Measurements from ENCODE around the gene PRMT2. TPM values are rescaled to one million over a fixed set of nuclear protein-coding genes. Genes with fewer than 3 reads are reported as not detected.

The PRMT2 gene
- total RNA-seq, 1 donor from 2014 or later: 75.4 TPM

DNA sequence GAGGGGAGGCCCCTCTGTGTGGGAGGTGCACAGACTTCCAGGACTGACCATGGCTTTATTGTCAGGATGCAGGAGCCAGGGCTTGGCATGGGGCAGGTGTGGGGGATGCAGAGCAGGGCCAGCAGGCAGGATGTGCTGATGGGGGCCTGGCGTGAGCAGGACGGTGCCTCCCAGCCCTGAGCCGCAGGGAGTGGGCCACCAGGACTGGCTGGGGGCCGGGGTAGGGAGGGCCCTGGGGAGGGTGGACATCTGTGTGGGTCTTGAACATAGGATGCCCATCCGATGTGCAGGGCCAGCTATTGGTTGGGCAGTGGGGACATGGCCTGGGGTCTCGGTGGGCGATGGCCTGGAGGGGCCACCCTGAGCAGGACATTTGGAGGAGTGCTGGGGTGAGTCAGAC, 15.6 kb downstream of the PRMT2 start:
- Histone ChIP-seq H4K20me1 (ENCODE audit: low read depth) (no peaks in the 10 kb centered on the region), H3K4me3 (no peak overlapping the region), H3K27me3 (no peaks in the 10 kb centered on the region), H3K9ac (no peak overlapping the region), H3K36me3 (peaks cover 31% of the 10 kb centered on the region), H3K27ac (no peak overlapping the region), H3K4me1 (no peaks in the 10 kb centered on the region), H3K4me2 (no peak overlapping the region), H3K79me2 (ENCODE audit: low read depth) (no peaks in the 10 kb centered on the region), H2AFZ (replicated peaks) (no peak overlapping the region), H3F3A (ENCODE audit: low read depth) (no peaks in the 10 kb centered on the region), H3K9me3 (ENCODE audit: low read depth) (no peaks in the 10 kb centered on the region)
- Mint-ChIP-seq H3K27ac (no peak overlapping the region), H3K4me1 (no peaks in the 10 kb centered on the region), H3K9me3 (peaks cover 23% of the 10 kb centered on the region), H3K4me3 (no peak overlapping the region), H3K36me3 (peaks cover 86% of the 10 kb centered on the region), H3K27me3 (ENCODE audit: insufficient read depth, low read depth) (no peaks in the 10 kb centered on the region)
- DNase-seq (ENCODE audit: low spot score): no peak
- TF ChIP-seq, protein P1, sequence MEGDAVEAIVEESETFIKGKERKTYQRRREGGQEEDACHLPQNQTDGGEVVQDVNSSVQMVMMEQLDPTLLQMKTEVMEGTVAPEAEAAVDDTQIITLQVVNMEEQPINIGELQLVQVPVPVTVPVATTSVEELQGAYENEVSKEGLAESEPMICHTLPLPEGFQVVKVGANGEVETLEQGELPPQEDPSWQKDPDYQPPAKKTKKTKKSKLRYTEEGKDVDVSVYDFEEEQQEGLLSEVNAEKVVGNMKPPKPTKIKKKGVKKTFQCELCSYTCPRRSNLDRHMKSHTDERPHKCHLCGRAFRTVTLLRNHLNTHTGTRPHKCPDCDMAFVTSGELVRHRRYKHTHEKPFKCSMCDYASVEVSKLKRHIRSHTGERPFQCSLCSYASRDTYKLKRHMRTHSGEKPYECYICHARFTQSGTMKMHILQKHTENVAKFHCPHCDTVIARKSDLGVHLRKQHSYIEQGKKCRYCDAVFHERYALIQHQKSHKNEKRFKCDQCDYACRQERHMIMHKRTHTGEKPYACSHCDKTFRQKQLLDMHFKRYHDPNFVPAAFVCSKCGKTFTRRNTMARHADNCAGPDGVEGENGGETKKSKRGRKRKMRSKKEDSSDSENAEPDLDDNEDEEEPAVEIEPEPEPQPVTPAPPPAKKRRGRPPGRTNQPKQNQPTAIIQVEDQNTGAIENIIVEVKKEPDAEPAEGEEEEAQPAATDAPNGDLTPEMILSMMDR (IDR thresholded peaks at IDR 0.05): no peak
- TF ChIP-seq EZH2 (IDR thresholded peaks at IDR 0.05) (no peak), EZH2phosphoT487 (IDR thresholded peaks at IDR 0.05) (no peak)

DNA sequence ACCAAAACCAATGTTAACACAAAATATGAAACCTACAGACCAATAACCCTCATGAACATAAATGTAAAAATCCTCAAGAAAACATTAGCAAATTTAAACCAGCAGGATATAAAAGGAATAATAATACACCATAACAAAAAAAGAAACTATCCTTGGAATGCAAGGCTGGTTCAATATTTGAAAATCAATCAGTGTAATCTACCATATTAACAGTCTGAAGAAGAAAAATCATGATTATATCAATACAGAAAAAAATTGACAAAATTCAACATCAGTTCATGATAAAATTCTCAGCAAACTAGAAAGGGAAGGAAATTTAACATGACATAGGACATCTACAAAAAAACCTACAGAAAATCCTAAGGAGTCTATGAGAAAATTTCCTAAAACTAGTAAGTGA, 19.8 kb downstream of the PRMT2 start:
- Mint-ChIP-seq H3K9me3 (peaks cover 31% of the 10 kb centered on the region), H3K27me3 (ENCODE audit: insufficient read depth, low read depth) (peaks cover 3% of the 10 kb centered on the region), H3K27ac (no peak overlapping the region), H3K36me3 (peaks cover 86% of the 10 kb centered on the region), H3K4me1 (no peaks in the 10 kb centered on the region), H3K4me3 (no peak overlapping the region)
- H3K36me3 ChIP-seq: peaks cover 21% of the 10 kb centered on the region
- DNase-seq (ENCODE audit: low spot score): no peak
- no peaks in the 10 kb centered on the region for H3K4me1 ChIP-seq
- no peak overlapping the region for H3K27ac ChIP-seq
- H3K79me2 ChIP-seq (ENCODE audit: low read depth): no peaks in the 10 kb centered on the region
- no peaks in the 10 kb centered on the region for H3F3A ChIP-seq (ENCODE audit: low read depth)
- H3K9ac ChIP-seq: no peak overlapping the region
- no peak overlapping the region for H3K4me3 ChIP-seq
- no peaks in the 10 kb centered on the region for H3K27me3 ChIP-seq
- TF ChIP-seq EZH2 (IDR thresholded peaks at IDR 0.05) (no peak), EZH2phosphoT487 (IDR thresholded peaks at IDR 0.05) (no peak)
- H2AFZ ChIP-seq (replicated peaks): no peak overlapping the region
- H3K9me3 ChIP-seq (ENCODE audit: low read depth): no peaks in the 10 kb centered on the region
- H4K20me1 ChIP-seq (ENCODE audit: low read depth): no peaks in the 10 kb centered on the region
- H3K4me2 ChIP-seq: no peak overlapping the region

DNA sequence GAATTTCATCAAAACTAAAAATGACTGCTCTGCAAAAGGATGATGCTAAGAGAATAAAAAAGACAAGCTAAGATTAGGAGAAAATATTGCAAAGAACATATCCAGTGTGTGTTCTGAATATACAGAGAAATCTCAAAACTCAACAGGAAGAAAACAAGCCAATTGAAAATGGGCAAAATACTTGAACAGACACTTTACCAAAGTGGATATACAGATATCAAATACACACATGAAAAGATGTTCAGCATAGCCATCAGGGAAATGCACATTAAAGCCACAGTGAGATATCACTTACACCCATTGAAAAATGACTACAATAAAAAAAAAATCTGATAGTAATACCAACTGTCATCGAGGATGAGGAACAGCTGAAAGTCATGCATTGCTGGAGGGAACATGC, 21.3 kb downstream of the PRMT2 start:
- Histone ChIP-seq H3K4me2 (no peak overlapping the region), H2AFZ (replicated peaks) (no peak overlapping the region), H3K9me3 (ENCODE audit: low read depth) (no peaks in the 10 kb centered on the region), H3K27me3 (no peaks in the 10 kb centered on the region), H3K9ac (no peak overlapping the region), H3K79me2 (ENCODE audit: low read depth) (no peaks in the 10 kb centered on the region), H3K4me1 (peaks cover 3% of the 10 kb centered on the region), H3K36me3 (peaks cover 21% of the 10 kb centered on the region), H3F3A (ENCODE audit: low read depth) (peaks cover 11% of the 10 kb centered on the region), H3K27ac (no peak overlapping the region), H3K4me3 (no peak overlapping the region), H4K20me1 (ENCODE audit: low read depth) (no peaks in the 10 kb centered on the region)
- peaks cover 31% of the 10 kb centered on the region for H3K9me3 Mint-ChIP-seq
- TF ChIP-seq, protein P1 (IDR thresholded peaks at IDR 0.05): no peak
- no peak for TF ChIP-seq EZH2 (IDR thresholded peaks at IDR 0.05)
- no peak for TF ChIP-seq EZH2phosphoT487 (IDR thresholded peaks at IDR 0.05)
- no peak overlapping the region for H3K4me3 Mint-ChIP-seq
- peaks cover 6% of the 10 kb centered on the region for H3K4me1 Mint-ChIP-seq
- no peak overlapping the region for H3K27ac Mint-ChIP-seq
- DNase-seq (ENCODE audit: low spot score): no peak
- peaks cover 72% of the 10 kb centered on the region for H3K36me3 Mint-ChIP-seq
- peaks cover 3% of the 10 kb centered on the region for H3K27me3 Mint-ChIP-seq (ENCODE audit: insufficient read depth, low read depth)

DNA sequence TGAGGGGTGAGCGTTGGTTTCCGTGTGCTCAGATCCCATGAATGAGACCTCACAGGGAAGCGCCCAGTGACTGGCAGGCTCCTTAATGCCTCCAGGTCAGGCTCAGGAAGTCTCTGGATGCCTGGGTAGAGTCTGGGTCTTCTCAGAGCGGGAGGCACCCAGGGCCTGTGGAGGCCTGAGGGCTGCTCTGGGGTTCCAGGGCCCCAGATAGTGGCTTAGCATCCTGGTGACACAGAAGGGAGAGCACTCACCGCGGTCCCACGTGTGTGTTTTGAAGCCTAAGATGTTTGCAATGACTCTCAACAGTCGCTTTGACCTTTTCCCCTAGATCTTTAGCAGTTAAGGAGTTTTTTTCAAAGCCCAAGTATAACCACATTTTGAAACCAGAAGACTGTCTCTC, 25.0 kb downstream of the PRMT2 start:
- peaks cover 11% of the 10 kb centered on the region for H3F3A ChIP-seq (ENCODE audit: low read depth)
- H3K9me3 ChIP-seq (ENCODE audit: low read depth): no peaks in the 10 kb centered on the region
- H3K4me3 ChIP-seq: no peak overlapping the region
- TF ChIP-seq, protein P1 (IDR thresholded peaks at IDR 0.05): no peak
- no peak for TF ChIP-seq EZH2phosphoT487 (IDR thresholded peaks at IDR 0.05)
- H3K36me3 ChIP-seq: peaks cover 3% of the 10 kb centered on the region
- Mint-ChIP-seq H3K36me3 (peaks cover 43% of the 10 kb centered on the region), H3K4me3 (no peak overlapping the region), H3K27ac (no peak overlapping the region), H3K4me1 (peaks cover 6% of the 10 kb centered on the region), H3K27me3 (ENCODE audit: insufficient read depth, low read depth) (peaks cover 3% of the 10 kb centered on the region), H3K9me3 (peaks cover 13% of the 10 kb centered on the region)
- H3K27ac ChIP-seq: no peak overlapping the region
- no peak overlapping the region for H2AFZ ChIP-seq (replicated peaks)
- no peaks in the 10 kb centered on the region for H3K79me2 ChIP-seq (ENCODE audit: low read depth)
- no peak overlapping the region for H3K9ac ChIP-seq
- H3K27me3 ChIP-seq: no peaks in the 10 kb centered on the region
- no peaks in the 10 kb centered on the region for H4K20me1 ChIP-seq (ENCODE audit: low read depth)
- no peak overlapping the region for H3K4me2 ChIP-seq
- no peak for DNase-seq (ENCODE audit: low spot score)
- peaks cover 3% of the 10 kb centered on the region for H3K4me1 ChIP-seq
